ENCODE results near the gene MMP24.
"Not testable (repeated sequence)": the region's sequence is repeated elsewhere in the genome, so short reads cannot be mapped to it uniquely, and the experiment has no call there.

Gene MMP24

DNA sequence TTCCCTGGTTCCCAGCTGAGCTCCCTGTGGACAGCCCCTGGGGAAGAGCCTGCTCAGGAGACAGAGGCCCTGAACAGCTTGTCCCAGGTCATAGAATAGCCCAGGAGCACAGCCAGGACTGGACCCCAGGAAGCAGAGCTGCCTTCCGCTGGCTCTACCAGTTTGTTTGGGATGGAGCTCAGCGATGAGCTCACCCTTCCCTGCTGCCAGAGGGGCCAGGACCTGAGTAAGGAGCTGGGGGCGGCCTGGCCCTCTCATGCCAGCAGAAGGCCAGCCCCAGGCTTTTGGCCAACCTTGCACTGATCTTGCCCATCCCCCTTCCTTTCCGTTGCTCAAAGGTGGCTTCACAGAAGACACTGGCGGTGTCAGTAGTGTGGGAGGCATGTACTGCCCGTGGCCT is 33.9 kb downstream of the MMP24 start:
- no peak for DNase-seq

DNA sequence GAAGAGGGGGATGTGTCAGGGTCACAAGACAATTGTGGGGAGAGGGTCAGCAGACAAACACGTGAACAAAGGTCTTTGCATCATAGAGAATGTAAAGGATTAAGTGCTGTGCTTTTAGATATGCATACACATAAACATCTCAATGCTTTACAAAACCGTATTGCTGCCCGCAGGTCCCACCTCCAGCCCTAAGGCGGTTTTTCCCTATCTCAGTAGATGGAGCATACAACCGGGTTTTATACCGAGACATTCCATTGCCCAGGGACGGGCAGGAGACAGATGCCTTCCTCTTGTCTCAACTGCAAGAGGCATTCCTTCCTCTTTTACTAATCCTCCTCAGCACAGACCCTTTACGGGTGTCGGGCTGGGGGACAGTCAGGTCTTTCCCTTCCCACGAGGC is 35.8 kb downstream of the MMP24 start:
- not testable (repeated sequence) for DNase-seq

DNA sequence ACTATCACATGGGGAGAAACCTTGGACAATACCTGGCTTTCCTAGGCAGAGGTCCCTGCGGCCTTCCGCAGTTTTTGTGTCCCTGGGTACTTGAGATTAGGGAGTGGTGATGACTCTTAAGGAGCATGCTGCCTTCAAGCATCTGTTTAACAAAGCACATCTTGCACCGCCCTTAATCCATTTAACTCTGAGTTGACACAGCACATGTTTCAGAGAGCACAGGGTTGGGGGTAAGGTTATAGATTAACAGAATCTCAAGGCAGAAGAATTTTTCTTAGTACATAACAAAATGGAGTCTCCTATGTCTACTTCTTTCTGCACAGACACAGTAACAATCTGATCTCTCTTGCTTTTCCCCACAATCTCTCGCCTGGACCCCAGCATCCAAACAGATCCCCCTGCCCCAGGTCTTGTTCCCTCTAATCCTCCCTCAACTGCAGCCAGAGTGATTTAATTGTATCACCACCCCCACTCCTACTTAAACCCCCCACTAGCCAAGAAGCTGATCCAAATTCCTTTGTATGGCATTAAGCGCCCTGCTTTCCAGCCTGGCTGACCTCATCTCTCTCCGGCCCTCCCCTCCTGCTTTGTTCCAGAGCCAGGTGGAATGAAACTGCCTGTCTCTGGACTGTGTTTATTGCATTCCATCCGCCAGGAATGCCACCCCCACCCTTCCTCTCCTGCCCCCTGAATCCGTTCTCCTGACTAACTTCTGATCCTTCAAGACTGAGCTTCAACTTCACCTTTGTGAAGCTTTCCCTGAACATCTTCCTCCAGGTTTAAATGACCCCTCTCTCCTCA is 36.4 kb downstream of the MMP24 start:
- DNase-seq: not testable (repeated sequence)

DNA sequence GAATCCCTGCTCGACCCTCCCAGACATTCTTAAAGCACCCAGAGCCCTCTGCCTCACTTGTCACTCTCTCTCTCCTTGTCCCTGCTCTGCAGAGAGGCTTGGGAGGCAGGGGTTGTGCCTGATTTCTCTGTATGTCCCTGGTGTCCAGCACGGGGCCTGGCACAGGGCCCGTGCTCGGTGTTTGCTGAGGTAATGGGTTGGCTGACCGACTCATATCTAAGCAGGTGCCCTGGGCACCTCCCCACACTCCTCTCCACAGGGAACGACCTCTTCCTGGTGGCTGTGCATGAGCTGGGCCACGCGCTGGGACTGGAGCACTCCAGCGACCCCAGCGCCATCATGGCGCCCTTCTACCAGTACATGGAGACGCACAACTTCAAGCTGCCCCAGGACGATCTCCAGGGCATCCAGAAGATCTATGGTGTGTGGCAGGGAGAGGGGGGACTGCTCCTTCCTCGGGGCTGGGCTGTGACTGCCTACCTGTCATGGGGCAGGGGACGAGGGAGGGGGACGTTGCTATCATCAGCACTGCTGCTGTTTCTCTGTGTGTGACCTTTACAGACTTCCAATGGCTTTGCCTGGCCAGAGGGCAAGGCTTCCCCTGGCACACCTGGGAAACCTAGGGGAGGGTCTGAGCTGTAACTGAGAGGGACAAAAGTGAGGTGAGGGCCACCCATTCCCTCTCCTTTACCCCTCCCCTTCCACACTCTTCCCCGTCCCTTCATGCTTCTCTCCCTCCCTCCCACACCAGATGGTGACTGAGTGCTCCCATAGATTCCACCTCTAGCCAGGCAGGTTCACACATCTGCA is 37.2 kb downstream of the MMP24 start:
- no peak for DNase-seq

DNA sequence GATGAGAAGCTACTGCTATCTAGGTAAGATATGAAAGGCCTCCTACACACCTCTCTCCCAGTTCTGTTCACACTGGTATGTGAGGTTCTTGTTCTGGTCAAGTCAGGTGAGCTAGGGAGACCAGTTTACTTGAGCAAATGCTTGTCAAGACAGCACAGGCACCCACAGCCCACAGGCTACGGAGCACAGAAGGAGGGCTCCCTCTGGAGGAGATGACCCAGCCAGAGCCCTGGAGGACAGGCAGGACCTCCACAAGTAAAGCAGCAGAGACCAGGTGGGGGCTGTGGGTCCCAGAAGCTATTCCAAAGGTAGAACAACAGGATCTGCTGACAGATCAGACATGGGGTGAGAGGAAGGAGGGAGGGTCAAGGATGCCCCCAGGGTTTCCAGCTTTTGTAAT is 38.3 kb downstream of the MMP24 start:
- no peak for DNase-seq

DNA sequence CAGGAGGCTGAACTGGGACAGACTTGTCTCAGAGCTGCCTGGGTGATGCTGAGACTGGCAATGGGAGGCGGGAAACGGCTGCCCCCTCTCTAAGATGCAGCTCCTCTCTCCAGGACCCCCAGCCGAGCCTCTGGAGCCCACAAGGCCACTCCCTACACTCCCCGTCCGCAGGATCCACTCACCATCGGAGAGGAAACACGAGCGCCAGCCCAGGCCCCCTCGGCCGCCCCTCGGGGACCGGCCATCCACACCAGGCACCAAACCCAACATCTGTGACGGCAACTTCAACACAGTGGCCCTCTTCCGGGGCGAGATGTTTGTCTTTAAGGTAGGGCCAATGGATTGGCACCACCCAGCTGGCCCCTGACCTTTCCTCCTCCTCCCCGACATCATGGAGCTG is 40.6 kb downstream of the MMP24 start:
- no peak for DNase-seq

DNA sequence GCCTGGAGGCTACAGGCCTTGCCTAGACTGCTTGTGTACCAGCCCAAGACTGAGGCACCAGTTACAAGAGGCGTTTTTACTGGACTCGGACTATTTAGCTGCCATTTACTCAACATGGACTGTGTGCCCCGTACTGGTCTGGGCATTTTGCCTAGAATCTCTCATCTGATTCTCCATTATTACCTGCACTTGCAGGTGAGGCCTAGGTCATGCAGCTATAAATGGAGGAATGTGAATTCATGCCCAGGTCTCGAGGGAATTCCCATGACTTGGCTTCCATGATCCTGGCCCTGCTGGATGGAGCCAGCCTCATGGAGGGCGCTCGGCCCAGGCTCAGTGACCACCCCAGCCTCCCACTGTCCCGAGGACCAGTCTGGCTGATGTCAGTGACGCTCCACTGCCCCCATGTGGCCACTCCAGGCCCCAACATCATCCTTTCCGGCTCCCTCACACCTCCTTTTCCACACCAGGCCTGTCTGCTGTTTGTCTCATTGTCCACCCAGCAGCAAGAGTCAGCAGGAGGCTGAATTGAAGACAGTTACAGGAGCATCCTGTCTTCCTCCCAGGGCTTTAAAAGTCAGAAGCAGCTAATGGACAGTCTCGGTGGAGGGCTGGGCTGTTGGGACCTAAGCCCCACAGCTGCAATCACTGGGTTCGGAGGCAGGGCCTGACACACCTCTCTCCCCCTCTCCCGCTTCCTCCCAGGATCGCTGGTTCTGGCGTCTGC is 42.7 kb downstream of the MMP24 start:
- peak; percentile 48 for DNase-seq

DNA sequence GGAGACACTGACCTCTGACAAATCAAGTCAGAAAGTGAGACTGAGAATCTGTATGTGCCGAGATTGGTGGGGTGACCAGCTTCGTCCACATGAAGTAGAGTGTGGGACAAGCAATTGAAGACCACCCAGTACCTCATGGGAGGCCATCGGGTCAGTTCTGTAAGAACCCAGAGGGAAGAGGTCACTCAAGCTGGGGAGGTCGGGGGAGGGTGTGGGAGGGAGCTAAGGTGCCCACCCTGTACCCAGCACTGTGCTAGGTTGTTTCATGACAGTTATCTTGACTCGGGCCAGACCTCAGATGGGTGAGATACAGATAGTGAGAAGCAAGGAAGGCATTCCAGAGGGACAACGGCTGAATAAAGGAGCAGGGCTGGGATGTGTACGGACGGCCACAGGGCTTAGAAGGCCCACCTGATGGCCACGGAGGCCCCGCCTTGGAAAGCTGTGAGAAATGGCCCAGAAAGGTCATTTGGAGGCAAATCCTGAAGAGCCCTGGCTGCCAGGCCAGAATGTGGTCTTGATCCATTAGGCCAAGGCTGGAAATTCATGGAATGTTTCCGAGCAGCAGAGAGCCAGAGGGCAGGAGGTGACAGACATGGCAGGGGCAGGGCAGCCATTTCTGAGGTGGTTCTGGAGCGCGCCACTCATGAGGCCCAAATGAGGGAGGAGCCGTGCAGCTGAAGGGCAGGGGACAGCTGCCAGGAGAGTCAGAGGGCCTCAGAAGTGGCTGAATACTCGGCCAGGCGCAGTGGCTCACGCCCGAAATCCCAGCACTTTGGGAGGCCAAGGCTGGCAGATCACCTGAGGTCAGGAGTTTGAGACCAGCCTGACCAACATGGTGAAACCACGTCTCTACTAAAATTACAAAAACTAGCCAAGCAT is 43.8 kb downstream of the MMP24 start:
- no peak for DNase-seq

DNA sequence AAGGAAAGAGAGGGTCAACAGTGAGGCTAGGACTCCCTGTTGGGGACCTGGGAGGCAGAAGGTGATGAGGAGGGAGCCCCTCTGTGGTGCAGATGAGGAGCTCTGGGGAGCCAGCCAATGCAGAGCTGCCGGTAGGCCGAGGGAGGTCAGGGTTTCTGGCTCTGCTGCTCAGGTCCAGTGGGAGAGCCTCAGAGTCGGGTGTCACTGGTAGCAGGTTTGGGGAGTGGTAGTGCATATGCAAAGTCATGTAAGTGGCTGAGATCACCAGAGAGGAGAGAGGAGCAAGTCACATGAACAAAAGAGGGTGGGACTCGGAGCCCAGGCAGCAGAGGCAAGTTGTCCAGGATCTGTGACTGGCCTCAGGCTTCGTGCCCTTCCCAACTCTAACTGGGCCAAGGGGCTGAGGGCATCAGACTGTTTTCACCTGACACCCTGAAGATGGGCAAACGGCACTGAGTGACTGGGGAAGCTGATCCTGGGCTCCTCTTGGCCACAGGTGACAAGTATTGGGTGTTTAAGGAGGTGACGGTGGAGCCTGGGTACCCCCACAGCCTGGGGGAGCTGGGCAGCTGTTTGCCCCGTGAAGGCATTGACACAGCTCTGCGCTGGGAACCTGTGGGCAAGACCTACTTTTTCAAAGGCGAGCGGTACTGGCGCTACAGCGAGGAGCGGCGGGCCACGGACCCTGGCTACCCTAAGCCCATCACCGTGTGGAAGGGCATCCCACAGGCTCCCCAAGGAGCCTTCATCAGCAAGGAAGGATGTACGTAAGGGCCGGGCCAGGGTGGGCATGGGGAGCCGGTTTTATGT is 44.8 kb downstream of the MMP24 start:
- DNase-seq: no peak

DNA sequence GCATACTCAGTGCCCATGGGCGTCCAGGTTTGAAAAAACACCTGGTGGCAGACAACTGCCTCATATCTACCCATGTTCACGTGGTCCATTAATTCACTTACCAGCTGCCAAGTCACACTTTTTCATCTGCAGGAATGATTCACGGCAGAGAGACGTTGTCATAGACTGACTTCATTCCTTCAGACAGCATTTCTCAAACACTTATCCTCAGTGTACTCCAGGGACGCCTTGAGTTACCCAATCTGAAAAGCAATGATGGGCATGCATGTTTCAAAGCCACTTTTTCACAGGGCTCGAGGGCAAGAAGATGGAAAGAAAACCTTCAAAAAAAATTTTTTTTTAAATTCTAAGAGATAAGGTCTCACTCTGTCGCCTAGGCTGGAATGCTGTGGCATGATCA is 45.4 kb downstream of the MMP24 start:
- no peak for DNase-seq

DNA sequence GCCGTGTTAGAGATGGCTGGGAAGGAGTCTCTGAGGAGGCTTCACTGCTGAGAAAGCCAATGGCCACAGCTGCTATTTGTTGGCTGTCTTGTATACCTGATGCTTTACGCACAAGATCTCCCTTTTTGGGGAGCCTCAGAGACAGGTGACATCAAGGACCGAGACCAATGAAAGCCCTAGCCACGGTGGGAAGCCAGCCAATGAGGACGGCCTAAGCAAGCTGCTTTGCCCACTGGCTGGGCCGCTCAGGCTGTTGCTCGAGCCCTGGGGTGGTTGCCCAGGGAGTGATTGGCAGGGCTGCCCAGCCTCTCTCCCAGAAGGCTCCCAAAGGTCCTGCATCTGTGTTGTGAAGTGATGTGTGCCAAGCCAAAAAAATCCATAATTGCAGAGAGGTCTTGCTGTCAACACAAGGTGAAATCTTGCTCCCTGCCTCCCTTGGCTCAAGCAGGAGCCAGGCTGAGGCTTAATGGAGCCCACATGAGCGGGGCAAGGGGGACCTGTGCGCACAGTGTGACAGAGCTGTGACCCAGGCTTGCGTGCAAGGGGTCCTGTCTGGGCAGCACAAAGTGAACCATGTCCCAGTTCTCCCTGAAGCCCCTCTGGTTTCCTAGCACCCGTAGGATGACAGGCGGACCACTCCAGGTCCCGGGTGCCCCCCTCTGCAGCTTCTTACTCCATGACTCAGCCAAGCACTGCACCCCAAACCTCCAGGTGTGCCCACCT is 47.1 kb downstream of the MMP24 start:
- DNase-seq: no peak

DNA sequence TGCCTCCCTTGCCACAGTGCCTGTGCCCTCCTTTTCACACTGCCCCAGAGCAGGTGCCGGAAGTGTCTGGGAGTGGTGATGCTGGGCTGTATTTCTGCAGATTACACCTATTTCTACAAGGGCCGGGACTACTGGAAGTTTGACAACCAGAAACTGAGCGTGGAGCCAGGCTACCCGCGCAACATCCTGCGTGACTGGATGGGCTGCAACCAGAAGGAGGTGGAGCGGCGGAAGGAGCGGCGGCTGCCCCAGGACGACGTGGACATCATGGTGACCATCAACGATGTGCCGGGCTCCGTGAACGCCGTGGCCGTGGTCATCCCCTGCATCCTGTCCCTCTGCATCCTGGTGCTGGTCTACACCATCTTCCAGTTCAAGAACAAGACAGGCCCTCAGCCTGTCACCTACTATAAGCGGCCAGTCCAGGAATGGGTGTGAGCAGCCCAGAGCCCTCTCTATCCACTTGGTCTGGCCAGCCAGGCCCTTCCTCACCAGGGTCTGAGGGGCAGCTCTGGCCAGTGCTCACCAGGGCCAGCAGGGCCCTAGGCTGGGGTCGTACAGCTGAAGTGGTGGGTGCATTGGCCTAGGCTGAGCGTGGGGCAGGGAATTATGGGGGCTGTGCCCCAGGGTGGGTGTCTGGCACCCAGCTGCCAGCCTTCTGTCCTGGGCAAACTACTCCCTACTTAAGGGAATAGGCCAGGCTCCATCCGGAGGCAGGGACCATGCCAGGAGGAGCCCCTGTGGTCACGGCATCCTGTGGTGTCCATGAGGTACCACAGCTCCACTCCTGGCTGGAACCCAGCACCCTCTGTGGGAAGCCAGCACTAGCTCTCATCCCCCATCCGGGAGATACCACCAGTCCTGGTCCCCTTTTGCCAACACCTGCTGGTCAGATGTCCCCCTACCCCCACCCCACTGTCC is 47.9 kb downstream of the MMP24 start:
- DNase-seq: no peak

DNA sequence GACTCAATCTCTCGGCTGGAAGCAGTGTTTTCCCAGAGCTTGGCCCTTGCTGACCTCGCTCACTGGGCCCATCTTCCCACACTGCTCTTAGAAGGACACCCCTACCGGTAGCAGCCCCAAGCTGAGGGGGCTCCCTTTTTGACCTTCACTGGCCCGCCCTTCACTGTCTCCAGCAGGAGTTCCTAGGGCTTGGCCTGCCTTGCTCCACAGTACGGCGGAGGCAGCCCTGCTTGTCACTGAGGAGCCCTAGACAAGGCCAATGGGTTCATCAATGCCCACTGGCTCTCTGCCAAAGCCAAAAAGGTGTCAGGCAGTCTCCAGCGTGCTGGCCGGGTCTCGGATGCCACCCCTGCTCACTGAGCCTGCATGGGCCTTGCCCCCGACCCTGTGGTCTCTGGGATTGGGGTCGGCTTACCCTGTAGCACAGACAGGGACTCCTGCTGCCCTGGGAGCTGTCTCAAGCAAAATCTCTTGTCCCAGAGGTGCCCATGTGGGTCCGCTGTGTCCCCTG is 49.3 kb downstream of the MMP24 start:
- DNase-seq: no peak

DNA sequence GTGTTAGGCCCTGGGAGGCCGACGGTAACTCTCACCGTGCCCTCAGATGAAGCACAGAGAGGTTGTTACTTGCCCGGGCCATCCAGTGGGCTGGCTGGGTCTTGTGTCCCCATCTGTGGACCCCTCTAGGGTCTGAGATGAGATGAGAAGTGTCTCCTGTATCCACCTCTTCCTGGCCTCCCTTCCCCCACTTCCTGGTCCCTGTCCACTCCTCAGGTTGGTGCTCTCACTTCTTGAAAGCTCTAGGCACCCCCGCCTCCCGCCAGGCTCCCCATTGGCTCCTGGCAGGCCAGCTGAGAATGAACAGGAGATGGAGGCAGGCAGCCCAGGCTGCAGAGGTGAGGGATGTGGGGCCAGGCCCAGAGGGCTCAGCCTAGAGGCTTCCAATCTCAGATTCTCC is 49.9 kb downstream of the MMP24 start:
- DNase-seq: no peak

DNA sequence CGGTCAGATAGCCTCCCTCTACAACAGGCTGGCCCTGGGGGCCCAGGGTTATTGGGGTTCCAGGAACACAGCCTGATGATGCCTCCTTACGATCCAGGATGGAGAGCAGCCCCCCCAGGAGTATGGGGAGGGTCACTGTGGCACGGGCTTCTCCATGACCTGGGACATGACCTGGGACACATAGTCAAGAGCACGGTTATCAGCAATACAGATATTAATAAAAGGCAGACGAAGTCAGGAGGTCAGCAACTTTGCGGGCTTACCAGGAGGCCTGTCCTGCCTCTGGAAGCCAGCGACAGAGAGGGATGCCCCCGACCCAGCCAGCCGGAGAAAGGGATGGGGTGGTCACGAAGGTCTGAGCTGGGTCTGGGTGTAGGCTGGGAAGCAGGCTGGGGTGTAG is 50.6 kb downstream of the MMP24 start:
- DNase-seq: no peak

DNA sequence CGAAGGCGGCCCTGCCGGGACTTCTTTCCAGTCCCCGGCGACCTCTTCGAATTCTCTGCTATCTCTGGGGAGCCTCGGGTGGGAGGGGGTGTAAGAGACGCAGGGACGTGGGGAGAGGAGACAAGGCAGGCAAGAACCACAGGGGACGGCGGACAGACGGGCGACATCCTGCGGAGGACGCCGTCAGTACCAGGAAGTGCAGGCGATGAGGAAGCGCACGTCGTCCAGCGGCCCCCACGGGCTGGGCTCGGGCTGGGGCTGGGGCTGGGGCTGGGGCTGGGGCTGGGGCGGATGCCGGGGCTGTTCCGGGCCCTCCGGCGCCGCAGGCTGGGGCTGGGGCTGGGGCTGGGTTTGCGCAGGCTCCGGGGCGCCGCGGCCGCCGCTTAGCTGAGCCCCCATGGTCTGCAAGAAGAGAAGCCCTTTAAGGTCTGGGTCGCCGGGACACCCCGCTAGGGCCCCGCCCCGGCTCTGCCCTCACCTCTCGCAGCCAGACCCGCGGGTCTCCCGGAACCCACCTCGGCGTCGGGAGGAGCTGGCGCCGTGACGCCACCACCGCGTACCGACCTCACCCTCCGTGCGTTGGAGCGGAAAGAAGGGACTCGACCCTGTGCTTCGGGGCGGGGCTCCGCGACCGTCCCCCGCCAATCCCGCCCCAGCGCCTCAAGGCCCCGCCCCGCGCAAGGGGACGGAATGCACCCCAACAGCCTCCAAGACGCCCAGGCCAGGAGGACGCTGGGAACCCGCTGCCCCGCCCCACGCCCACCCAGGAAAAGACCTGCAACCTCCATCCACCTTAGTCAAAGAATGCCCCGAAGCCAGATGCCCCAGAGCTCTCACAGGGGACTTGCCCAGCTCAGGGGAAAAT is 51.3 kb downstream of the MMP24 start, which contains the start of gene MMP24OS:
Gene MMP24OS, minus strand, starts transcription at position 592 of the 865 bp plus-strand sequence. Its CDS starts 193 bp downstream, at position 399.
- DNase-seq: peak; percentile 93

DNA sequence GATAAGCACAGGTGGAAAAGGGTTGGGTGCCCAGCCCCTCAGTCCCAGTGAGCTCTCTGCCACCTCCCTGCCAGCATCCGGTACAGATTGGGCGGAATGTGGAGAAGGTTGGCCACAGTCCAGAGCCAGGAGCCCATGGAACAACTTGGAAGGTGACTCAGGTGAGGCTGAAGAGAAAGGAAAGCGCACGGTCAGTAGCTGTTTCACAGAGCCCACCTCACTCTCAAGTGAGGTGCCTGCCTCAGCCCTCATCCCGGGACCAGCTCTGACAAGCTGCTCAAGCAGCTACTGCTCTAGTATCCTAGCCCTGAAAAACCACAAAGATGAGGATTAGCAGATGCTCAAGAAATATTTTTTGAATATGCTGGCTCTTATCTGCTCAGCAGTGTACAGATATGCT is 52.5 kb downstream of the MMP24 start:
- no peak for DNase-seq

DNA sequence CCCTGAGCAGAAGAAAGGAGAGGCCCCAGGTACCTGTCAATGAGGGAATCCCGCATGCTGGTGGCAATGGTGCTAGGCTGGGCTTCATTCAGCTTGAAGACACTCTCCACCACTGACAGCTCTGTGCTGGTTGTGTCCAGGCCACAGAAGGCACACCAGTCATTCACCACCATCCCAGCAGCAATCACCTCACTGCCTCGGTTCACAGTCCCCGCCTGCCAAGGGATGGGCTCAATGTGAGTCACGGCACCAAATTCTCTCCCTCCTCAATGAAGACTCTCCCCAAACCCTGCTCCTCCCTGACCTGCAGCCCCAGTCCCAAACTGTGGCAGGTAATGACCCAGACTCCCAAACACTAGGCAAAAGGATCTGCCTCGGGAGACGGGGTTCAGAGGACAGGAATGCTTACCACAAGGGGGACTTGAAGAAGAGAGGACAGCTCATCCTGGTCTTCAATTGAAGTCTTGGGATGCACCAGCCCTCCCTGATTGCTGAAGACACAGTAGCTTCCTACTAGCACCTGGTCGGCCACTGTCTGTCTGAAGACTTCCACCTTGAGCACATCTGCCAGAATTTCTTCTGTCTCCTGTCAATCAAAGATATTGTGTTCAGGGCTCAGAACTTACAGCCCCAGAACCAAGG is 53.2 kb downstream of the MMP24 start:
- no peak for DNase-seq

Measured in CD4-positive, alpha-beta T cell treated with Interleukin-10 for 1 hour (primary cell).